Epithelial cell of esophagus (primary cell): ENCODE measurements around the gene PRDM12.

Experiments used
- DNase-seq: peaks from one replicate; pipeline ENCODE4 v3.0.0; 2010; ENCODE audit warnings: low read depth
- H3K4me3 ChIP-seq: 2 replicates; pipeline ENCODE4 v1.5.1; 2011; ENCODE audit warnings: mild to moderate bottlenecking, low read length, control low read depth
- TF ChIP-seq, protein P1 (sequence below): IDR thresholded peaks from 2 replicates; pipeline ENCODE4 v1.5.1; 2011; ENCODE audit warnings: low read depth, mild to moderate bottlenecking, low read length, control low read depth, inconsistent platforms; ENCODE audit not compliant: insufficient read depth; ENCODE audit errors: missing control alignments

PRDM12 gene

DNA sequence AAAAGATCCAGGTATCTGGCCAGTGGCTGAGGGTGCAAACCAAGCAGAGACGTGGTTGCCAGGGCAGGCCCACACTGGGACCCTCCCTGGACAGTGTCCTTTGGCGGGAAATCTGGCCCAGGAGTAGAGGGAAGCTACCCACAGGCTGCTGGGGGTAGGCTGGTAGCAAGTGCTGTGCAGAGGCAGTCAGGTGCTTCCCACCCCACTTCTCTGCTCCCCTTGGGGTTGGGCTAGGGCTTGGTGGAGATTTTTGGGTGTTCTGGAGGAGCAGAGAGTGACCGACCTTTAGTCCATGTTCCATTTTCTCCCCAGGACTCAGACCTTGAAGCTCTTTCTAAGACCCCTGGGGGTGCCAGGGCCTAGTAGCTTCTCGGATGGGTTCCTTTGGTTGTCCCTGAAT is 5.6 kb downstream of the PRDM12 start:
- TF ChIP-seq, protein P1, sequence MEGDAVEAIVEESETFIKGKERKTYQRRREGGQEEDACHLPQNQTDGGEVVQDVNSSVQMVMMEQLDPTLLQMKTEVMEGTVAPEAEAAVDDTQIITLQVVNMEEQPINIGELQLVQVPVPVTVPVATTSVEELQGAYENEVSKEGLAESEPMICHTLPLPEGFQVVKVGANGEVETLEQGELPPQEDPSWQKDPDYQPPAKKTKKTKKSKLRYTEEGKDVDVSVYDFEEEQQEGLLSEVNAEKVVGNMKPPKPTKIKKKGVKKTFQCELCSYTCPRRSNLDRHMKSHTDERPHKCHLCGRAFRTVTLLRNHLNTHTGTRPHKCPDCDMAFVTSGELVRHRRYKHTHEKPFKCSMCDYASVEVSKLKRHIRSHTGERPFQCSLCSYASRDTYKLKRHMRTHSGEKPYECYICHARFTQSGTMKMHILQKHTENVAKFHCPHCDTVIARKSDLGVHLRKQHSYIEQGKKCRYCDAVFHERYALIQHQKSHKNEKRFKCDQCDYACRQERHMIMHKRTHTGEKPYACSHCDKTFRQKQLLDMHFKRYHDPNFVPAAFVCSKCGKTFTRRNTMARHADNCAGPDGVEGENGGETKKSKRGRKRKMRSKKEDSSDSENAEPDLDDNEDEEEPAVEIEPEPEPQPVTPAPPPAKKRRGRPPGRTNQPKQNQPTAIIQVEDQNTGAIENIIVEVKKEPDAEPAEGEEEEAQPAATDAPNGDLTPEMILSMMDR = no peak
- no peak overlapping the region for H3K4me3 ChIP-seq
- DNase-seq = no peak

DNA sequence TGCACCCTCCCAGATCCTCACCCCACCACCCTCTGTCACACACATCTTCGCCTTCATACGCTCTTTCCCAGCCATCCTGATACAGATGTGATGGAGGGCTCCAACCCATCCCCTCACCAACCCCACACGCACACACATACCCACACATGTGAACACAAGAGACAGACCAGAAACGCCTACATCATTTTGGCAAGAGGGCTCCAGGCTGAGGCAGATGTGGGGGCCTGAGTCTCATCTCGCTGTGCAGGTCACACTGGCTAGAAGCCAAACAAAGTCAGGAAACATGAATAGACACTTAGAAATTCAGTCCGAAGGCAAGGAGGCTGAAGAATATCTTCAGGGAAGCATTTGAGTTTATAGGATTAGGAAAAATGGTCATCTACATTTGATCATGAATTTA is 6.2 kb downstream of the PRDM12 start:
- TF ChIP-seq, protein P1 = no peak
- DNase-seq = no peak
- H3K4me3 ChIP-seq = no peak overlapping the region

DNA sequence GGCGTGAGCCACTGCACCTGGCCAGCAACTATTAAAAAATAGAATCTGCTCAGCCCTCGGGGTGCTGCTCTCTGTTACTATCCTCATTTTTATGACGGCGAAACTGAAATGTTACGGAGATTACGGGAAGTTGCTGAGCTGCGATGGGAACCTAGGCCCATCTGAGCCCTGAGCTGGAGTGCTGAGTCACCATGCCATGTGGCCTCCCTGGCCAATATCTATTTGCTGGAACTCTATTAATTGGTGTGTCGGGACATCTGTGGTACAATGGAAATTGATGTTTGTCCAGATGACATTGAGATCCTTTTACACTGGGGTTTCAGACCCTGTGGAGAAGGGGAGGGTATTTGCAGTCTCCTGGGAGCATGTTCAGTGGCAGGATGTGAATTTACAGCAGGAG is 8.1 kb downstream of the PRDM12 start:
- DNase-seq = no peak
- H3K4me3 ChIP-seq = no peak overlapping the region
- TF ChIP-seq, protein P1 = no peak

DNA sequence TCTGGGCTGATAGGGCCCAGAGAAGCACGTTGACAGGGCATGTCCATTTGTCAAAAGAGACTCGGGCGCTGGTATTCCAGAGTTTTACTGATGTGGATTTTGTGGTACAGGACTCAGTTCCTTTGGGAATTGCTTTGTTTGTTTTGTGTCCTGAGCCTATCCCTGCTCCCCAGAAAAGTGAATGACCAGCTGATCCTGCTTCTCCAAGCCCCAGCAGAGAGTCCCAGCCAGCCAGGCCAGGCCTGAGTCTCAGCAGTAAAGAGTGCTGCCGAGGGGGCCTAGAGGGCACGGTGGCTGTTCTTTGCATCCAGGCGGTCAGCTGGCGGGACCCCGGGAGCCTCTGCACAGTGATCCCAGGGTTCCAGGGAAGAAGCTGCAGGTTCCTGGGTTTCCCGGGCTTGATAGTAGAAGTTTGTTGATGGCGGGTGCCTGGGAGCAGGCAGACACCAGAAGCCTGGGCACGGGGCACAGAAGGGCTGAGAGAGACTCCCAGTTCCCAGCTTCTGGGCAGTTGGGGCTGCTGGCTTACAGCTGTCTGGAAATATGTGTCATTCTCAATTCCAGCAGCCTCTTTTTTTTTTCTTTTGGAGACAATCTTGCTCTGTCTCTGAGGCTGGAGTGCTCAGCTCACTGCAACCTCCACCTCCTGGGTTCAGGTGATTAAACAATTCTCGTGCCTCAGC is 8.7 kb downstream of the PRDM12 start:
- no peak for DNase-seq
- TF ChIP-seq, protein P1 = no peak
- no peak overlapping the region for H3K4me3 ChIP-seq

DNA sequence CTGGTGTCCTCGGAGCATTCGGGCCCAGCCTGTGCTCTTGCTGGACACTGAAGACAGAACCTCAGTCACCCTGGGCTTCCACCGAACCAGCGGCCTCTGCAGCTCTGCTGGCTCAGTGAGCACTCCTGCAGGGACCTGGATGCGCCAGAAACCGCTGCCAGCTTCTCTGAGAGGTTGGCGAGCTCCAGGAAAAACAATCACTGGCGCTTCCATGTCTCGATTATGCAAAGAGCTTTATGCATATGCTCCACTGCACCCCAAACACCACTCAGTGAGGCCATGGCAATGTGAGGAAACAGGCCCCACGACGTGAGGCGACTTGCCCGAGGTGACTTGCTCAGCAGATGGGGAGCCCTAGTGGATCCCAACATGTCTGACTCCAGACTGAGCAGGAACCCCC is 11.0 kb downstream of the PRDM12 start:
- TF ChIP-seq, protein P1 = no peak
- no peak overlapping the region for H3K4me3 ChIP-seq
- DNase-seq = no peak

DNA sequence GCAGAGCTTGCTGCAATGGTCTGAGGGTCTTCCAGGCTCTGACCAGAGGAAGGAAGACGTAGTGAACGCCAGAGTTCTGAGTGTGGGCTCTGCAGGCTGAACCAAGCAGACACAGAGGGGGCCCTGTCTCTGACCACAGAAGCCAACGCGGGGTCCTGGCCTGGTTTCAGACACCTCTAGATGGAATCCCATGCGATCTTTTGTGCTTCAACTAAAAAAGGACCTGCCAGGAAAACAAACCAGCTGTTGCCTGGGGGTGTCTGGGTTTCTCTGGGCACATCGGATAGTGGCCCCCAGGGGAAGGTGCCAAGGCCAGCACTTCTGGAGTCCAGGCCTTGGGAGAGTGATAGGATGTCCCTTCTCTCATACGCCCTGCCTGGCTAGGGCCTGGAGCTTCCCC is 12.9 kb downstream of the PRDM12 start:
- no peak for DNase-seq
- TF ChIP-seq, protein P1 = no peak
- H3K4me3 ChIP-seq = no peak overlapping the region
